AG20443 (cell line): ENCODE measurements around the gene DNAJC2.
"Not testable (repeated sequence)": the region's sequence is repeated elsewhere in the genome, so short reads cannot be mapped to it uniquely, and the experiment has no call there.

Experiments
- DNase-seq: peaks from one replicate; pipeline ENCODE4 v3.0.0; 2012; ENCODE audit warnings: low spot score, mixed read lengths

The DNAJC2 gene

GRCh38 chr7:103264054-103264453 lies 80.5 kb downstream of the DNAJC2 start:
- not testable (repeated sequence) for DNase-seq
